Naive B cell (primary cell): ENCODE measurements around the gene TRPC4AP. TPM values are rescaled to one million over a fixed set of nuclear protein-coding genes. Genes with fewer than 3 reads are reported as not detected.
A peak's percentile ranks its signal among the peaks of the same experiment; 100 is the strongest.
"Not testable (repeated sequence)": the region's sequence is repeated elsewhere in the genome, so short reads cannot be mapped to it uniquely, and the experiment has no call there.

Experiments
- ATAC-seq, 2 donors: fragments of 150-1000 bp; cut with Tn5 transposase; 2 replicates each; pipeline ENCODE4 v1.10.0; 2021; ENCODE audit warnings: low read depth in 2 of 2, mild to moderate bottlenecking in 2 of 2, moderate library complexity in 2 of 2
- DNase-seq: peaks from one replicate; pipeline ENCODE4 v3.0.0; 2022
- H3K27ac Mint-ChIP-seq, 6 donors: one replicate each; pipeline ENCODE4 v1.8.0; 2020 to 2022; ENCODE audit warnings: mild to moderate bottlenecking in 6 of 6, mixed read lengths in 6 of 6, moderate library complexity in 5 of 6, inconsistent platforms in 2 of 6
- H3K27me3 Mint-ChIP-seq, 3 donors: one replicate each; pipeline ENCODE4 v1.8.0; 2021 to 2022; ENCODE audit warnings: mixed read lengths in 3 of 3, mild to moderate bottlenecking in 1 of 3
- H3K36me3 Mint-ChIP-seq, 2 donors: one replicate each; pipeline ENCODE4 v1.8.0; 2020 to 2022; ENCODE audit warnings: mixed read lengths in 2 of 2, inconsistent platforms in 1 of 2, mild to moderate bottlenecking in 1 of 2
- H3K4me1 Mint-ChIP-seq, 3 donors: one replicate each; pipeline ENCODE4 v1.8.0; 2020 to 2022; ENCODE audit warnings: mixed read lengths in 3 of 3, inconsistent platforms in 1 of 3, mild to moderate bottlenecking in 1 of 3, moderate library complexity in 1 of 3
- H3K4me3 Mint-ChIP-seq, 8 donors: one replicate each; pipeline ENCODE4 v1.8.0; 2020 to 2022; ENCODE audit warnings: mild to moderate bottlenecking in 8 of 8, mixed read lengths in 8 of 8, moderate library complexity in 8 of 8, inconsistent platforms in 2 of 8
- H3K9me3 Mint-ChIP-seq, 7 donors: one replicate each; pipeline ENCODE4 v1.8.0; 2020 to 2022; ENCODE audit warnings: mixed read lengths in 7 of 7, mild to moderate bottlenecking in 5 of 7, inconsistent platforms in 2 of 7, moderate library complexity in 1 of 7
- polyA plus RNA-seq, 6 donors: library from polyadenylated mRNA; unstranded; fragments of 300-500 nt; fragmentation: Illumina TruSeq; gene quantifications; one replicate each; pipeline ENCODE4 v1.2.3, GENCODE V29; 2021; ENCODE audit warnings: low read depth in 6 of 6

The TRPC4AP gene
- polyA plus RNA-seq, 6 donors from 2014 or later: 37.1 to 63.2 (median 51.2) TPM

DNA sequence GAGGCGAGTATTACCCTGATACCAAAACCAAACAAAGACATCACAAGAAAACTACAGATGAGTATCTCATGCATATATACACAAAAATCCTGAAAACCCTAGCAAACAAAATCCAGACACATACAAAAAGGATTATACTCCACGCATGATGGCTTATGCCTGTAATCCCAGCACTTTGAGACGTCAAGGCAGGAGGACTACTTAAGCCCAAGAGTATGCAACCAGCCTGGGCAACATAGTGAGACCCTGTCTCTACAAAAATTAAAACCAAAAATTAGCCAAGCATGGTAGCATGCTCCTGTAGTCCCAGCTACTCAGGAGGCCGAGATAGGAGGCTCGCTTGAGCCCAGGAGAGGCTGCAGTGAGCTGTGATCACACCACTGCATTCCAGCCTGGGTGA lies 32.4 kb downstream of the TRPC4AP start:
- peak overlapping the region in 1 of 6 donors; percentile 44 for H3K27ac Mint-ChIP-seq
- peaks cover 19 to 38% (median 37%) of the 10 kb centered on the region in 3 donors for H3K4me1 Mint-ChIP-seq
- no peak overlapping the region for H3K4me3 Mint-ChIP-seq
- no peak for ATAC-seq
- H3K36me3 Mint-ChIP-seq: peaks cover 0 to 5% of the 10 kb centered on the region in 2 donors
- H3K27me3 Mint-ChIP-seq: no peaks in the 10 kb centered on the region
- H3K9me3 Mint-ChIP-seq: no peaks in the 10 kb centered on the region
- DNase-seq: no peak

DNA sequence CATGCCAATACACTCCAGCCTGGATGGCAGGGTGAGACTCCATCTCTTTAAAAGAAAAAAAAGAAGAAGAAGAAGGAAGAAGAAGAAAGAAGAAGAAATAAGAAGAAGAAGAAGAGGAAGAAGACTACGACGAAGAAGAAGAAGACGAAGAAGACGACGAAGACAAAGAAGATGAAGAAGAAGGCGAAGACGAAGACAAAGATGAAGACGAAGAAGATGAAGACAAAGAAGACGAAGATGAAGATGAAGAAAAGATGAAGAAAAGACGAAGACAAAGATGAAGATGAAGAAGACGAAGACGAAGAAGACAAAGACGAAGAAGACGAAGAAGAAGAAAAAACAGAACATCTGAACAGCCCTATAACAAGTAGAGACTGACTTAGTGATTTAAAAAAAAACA lies 33.0 kb downstream of the TRPC4AP start:
- ATAC-seq: no peak
- no peak for DNase-seq
- H3K4me1 Mint-ChIP-seq: peaks cover 15 to 37% (median 34%) of the 10 kb centered on the region in 3 donors
- no peaks in the 10 kb centered on the region for H3K27me3 Mint-ChIP-seq
- H3K9me3 Mint-ChIP-seq: no peaks in the 10 kb centered on the region
- peak overlapping the region in 3 of 6 donors; percentile 32 to 71 (median 44) for H3K27ac Mint-ChIP-seq
- H3K36me3 Mint-ChIP-seq: peaks cover 5% of the 10 kb centered on the region in 2 donors
- peak overlapping the region in 1 of 8 donors; percentile 37 for H3K4me3 Mint-ChIP-seq

DNA sequence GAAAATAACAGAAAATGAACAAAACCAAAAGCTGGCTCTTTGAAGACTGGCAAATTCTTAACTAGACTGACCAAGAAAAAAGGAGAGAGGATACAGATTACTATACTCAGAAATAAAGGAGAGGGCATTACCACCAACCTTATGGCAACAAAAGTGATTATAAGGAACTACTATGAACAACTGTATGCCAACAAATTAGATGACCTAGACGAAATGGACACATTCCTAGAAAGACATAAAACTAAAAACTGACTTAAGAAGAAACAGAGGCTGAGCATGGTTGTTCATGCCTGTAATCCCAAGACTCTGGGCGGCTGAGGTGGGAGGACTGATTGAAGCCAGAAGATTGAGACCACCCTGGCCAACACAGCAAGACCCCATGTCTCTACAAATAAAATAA lies 33.5 kb downstream of the TRPC4AP start:
- H3K4me1 Mint-ChIP-seq: peaks cover 15 to 37% (median 34%) of the 10 kb centered on the region in 3 donors
- no peak overlapping the region for H3K4me3 Mint-ChIP-seq
- no peak for ATAC-seq
- H3K36me3 Mint-ChIP-seq: peaks cover 5 to 8% of the 10 kb centered on the region in 2 donors
- no peaks in the 10 kb centered on the region for H3K9me3 Mint-ChIP-seq
- no peak for DNase-seq
- H3K27ac Mint-ChIP-seq: peak overlapping the region in 1 of 6 donors; percentile 81
- no peaks in the 10 kb centered on the region for H3K27me3 Mint-ChIP-seq

DNA sequence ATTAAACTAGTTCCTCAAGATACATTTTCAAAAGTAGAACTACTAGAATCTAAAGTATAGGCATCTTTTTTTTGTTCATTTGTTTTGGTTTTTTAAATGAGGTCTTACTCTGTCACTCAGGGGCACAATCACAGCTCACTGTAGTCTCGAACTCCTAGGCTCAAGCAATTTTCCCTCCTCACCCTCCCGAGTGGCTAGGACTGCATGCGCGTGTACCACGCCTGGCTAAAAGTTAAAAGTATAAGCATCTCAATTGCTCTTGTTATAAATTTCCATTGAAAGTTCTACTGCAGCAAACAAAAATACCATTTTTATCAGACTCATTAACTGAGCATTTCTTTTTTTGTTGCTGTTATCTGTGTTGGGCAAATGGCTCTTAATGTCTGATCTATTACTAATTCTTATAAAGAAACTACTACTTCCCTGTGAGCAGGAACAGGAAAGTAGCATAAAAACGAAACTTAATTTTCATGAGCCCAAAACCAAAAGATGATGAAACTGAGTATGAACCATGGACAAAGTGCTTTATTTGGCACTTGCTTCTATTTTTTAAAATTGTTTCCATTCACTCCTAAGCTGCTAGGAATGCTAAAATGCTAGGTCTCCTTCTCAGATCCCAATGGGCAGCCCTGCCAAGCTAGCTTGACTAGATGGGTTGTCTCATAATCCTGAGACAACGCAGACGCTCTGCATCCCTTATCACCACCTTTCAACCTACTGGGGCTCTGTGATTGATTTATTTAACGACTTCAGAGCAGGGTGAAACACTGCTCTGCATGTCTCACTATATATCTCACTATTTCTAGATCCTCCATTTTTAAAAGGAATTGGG lies 36.9 kb downstream of the TRPC4AP start:
- Mint-ChIP-seq H3K9me3 (no peaks in the 10 kb centered on the region), H3K36me3 (peaks cover 5 to 8% of the 10 kb centered on the region in 2 donors)
- ATAC-seq: no peak

DNA sequence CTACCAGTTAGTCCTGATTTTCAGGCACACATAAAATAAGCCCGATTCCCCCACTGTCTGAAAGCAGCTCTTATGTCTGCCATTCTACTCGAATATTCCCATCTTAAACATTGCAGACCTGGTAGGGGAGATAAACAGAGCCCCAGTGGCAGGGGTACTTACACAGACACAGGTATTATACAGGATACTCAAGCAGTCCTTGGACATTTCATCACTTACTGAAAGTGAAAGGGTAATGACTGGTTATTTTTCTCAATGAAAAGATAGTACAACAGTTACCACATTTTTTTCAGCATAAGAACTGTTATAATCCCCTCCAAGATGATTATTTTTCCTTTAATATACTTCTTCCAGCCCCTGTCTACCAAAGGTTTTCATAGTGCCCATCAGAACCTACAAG lies 37.8 kb downstream of the TRPC4AP start:
- DNase-seq (no peak), ATAC-seq (no peak)
- Mint-ChIP-seq H3K9me3 (no peaks in the 10 kb centered on the region), H3K27me3 (no peaks in the 10 kb centered on the region), H3K27ac (peak overlapping the region in 2 of 6 donors; percentile 64 to 90), H3K4me1 (peaks cover 5 to 16% (median 10%) of the 10 kb centered on the region in 3 donors), H3K36me3 (peaks cover 4 to 8% of the 10 kb centered on the region in 2 donors), H3K4me3 (no peak overlapping the region)

More for the DNA sequence above, 36.9 kb downstream of the TRPC4AP start:
- H3K4me1 Mint-ChIP-seq: peaks cover 8 to 17% (median 15%) of the 10 kb centered on the region in 3 donors
- no peaks in the 10 kb centered on the region for H3K27me3 Mint-ChIP-seq
- peak overlapping the region in 1 of 8 donors; percentile 32 for H3K4me3 Mint-ChIP-seq
- no peak for DNase-seq
- H3K27ac Mint-ChIP-seq: peak overlapping the region in 4 of 6 donors; percentile 3 to 64 (median 49)

DNA sequence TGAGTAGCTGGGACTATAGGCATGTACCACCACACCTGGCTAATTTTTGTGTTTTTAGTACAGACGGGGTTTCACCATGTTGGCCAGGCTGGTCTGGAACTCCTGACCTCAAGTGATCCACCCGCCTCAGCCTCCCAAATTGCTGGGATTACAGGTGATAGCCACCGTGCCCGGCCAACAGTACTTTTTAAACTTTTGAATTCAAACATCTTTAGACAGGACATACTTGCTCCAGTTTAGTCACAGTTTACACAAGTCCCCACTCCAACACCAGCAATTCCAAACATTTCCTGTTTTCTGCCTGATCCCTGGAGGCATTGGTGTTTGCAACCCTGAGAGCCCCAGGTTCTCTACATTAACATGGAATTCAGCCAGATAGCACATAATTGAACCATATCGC lies 40.0 kb downstream of the TRPC4AP start:
- H3K9me3 Mint-ChIP-seq, DNase-seq, H3K27me3 Mint-ChIP-seq, ATAC-seq, H3K27ac Mint-ChIP-seq, H3K4me1 Mint-ChIP-seq: not testable (repeated sequence)
- peak overlapping the region in 1 of 8 donors; percentile 33 for H3K4me3 Mint-ChIP-seq
- H3K36me3 Mint-ChIP-seq: peaks cover 9 to 30% of the 10 kb centered on the region in 2 donors

DNA sequence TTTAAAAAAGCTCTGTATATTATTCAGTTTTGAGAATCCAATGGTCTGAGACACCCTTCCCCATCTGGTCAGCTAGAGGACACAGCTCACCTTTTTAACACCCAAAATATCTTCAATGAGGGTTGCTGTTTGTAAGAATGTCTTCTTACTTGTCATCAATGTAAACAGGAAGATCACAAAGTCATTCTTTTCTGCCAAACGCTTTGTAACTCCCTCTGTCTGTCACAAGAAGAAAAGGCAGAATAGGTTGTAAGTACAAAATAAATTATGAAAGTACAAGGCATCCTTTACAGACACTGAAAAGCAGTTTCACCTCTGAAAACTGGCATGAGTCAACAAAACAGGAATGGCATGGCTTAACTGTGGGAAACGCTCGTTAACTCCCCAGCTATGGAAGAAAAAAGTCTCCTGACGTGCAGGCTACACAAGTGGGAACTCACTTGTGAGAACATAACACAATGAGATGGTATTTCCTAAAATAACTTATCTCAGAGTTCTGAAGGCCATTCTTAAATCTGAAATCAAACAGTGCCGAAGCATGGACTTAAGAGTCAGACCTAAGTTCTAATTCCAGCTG lies 42.7 kb downstream of the TRPC4AP start:
- ATAC-seq (no peak), DNase-seq (no peak)
- Mint-ChIP-seq H3K27me3 (no peaks in the 10 kb centered on the region), H3K27ac (no peak overlapping the region), H3K4me1 (peaks cover 0 to 2% (median 0%) of the 10 kb centered on the region in 3 donors), H3K36me3 (peaks cover 13 to 36% of the 10 kb centered on the region in 2 donors), H3K4me3 (no peak overlapping the region), H3K9me3 (no peaks in the 10 kb centered on the region)

DNA sequence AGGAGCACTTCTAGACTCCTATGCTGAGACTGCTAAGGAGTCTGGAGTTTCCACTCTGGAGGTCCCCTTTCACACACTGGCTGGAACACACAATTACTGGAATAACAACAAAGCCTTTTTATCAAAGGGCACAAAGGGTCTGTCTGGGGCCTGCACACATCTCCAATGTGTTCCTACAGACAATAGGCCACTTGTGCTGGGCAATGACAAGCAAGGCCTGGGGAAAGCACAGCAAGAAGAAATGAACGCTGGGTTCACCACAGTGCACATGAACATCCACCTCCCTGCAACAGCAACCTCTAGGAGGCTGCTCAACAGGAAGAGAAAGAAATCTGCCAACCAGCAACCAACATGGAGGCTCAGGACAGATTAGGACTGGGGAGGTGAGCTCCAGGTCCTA lies 43.9 kb downstream of the TRPC4AP start:
- ATAC-seq: no peak
- peaks cover 17 to 30% of the 10 kb centered on the region in 2 donors for H3K36me3 Mint-ChIP-seq
- H3K4me1 Mint-ChIP-seq: peaks cover 0 to 2% (median 0%) of the 10 kb centered on the region in 3 donors
- H3K27ac Mint-ChIP-seq: no peak overlapping the region
- H3K4me3 Mint-ChIP-seq: no peak overlapping the region
- H3K9me3 Mint-ChIP-seq: no peaks in the 10 kb centered on the region
- DNase-seq: no peak
- no peaks in the 10 kb centered on the region for H3K27me3 Mint-ChIP-seq

DNA sequence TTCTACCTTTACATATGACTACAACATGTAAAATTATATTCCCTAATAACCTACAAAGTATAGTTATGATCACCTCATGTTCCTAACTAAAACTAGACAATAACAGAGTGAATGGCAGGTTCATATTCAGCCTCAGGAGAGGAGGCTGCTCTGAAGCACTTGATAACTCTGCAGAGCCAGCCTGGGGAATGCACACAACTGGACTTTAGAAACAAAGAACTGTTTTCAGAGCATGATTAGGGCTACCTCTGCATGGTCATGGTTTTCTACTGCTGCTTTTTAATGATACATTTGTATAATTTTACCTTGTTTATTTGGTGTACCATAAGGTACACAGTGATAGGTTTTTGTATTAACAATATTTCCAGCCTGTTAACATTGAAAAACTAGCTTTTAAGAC lies 50.3 kb downstream of the TRPC4AP start:
- no peak overlapping the region for H3K27ac Mint-ChIP-seq
- H3K36me3 Mint-ChIP-seq: peaks cover 8 to 12% of the 10 kb centered on the region in 2 donors
- no peak for ATAC-seq
- DNase-seq: no peak
- peaks cover 0 to 5% (median 2%) of the 10 kb centered on the region in 3 donors for H3K4me1 Mint-ChIP-seq
- H3K27me3 Mint-ChIP-seq: no peaks in the 10 kb centered on the region
- H3K9me3 Mint-ChIP-seq: no peaks in the 10 kb centered on the region
- no peak overlapping the region for H3K4me3 Mint-ChIP-seq

DNA sequence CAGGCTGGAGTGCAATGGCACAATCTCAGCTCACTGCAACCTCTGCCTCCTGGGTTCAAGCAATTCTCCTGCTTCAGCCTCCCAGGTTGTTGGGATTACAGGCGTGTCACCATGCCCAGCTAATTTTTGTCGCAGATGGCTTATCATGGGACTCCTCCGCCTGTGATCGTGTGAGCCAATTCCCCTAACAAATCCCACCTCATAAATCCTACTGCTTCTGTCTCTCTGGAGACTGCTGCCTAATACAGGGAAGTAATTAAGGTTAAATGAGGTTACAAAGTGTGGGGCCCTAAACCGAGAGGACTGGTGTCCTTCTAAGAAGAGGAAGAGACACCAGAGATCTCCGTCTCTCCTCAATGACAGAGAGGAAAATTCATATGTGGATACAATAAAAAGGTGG lies 52.0 kb downstream of the TRPC4AP start:
- peak overlapping the region in 2 of 6 donors; percentile 35 to 37 for H3K27ac Mint-ChIP-seq
- H3K36me3 Mint-ChIP-seq: peaks cover 0 to 12% of the 10 kb centered on the region in 2 donors
- H3K4me1 Mint-ChIP-seq: peaks cover 0 to 5% (median 0%) of the 10 kb centered on the region in 3 donors

DNA sequence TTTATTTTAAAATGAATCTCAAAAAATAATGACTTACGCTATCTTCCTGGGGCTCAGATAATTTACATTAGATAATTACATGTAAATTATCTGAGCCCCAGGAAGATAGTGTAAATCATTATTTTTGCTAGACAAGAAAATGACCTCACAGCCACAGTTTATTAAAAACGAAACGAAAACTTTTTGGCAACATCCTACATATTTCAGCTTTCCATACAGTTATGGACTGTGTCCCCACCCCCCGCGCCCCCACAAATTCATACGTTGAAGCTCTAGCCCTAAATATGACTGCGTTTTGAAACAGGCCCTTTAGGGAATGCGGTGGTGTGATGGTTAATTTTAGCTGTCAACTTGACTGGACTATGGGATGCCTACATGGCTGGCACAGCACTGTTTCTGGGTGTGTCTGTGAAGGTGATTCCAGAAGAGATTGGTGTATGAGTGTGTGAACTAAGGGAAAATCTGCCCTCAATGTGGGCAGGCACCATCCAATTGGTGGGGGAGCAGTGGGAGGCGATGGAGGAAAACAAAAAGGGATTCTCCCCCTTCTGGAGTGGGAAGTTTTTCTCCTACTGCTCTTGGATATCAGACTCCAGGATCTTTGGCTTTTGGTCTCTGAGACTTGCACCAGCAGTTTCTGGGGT lies 52.6 kb downstream of the TRPC4AP start:
- Mint-ChIP-seq H3K9me3 (no peaks in the 10 kb centered on the region), H3K4me1 (peaks cover 0 to 5% (median 0%) of the 10 kb centered on the region in 3 donors), H3K36me3 (peaks cover 0 to 15% of the 10 kb centered on the region in 2 donors), H3K4me3 (no peak overlapping the region), H3K27me3 (no peaks in the 10 kb centered on the region), H3K27ac (peak overlapping the region in 2 of 6 donors; percentile 3 to 8)
- DNase-seq: no peak
- no peak for ATAC-seq

More for the DNA sequence above, 52.0 kb downstream of the TRPC4AP start:
- no peaks in the 10 kb centered on the region for H3K9me3 Mint-ChIP-seq
- peak overlapping the region in 1 of 8 donors; percentile 17 for H3K4me3 Mint-ChIP-seq
- DNase-seq (no peak), ATAC-seq (no peak)
- no peaks in the 10 kb centered on the region for H3K27me3 Mint-ChIP-seq

DNA sequence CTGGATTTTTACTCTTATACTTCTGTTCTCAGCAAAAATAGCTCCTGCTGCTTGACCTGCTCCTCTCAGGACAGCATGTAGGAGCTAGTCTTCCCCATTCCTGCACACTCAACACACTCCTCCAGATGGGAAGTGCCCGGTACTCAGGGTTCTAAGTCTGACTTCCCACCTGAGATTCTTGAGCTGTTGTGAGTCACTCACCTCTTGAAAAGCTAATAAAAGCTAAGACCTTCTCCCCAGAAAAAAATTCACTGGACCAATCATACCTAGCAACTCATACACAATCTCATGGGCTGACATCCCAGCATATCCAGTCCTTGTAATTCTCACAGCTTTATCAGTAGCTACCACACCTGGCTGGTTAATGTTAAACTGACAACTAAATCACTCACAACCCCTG lies 53.5 kb downstream of the TRPC4AP start:
- H3K4me1 Mint-ChIP-seq: peaks cover 0 to 5% (median 0%) of the 10 kb centered on the region in 3 donors
- H3K27me3 Mint-ChIP-seq: no peaks in the 10 kb centered on the region
- peak overlapping the region in 3 of 6 donors; percentile 8 to 74 (median 36) for H3K27ac Mint-ChIP-seq
- DNase-seq: no peak
- peaks cover 0 to 12% of the 10 kb centered on the region in 2 donors for H3K36me3 Mint-ChIP-seq
- no peaks in the 10 kb centered on the region for H3K9me3 Mint-ChIP-seq
- ATAC-seq: no peak
- H3K4me3 Mint-ChIP-seq: no peak overlapping the region

DNA sequence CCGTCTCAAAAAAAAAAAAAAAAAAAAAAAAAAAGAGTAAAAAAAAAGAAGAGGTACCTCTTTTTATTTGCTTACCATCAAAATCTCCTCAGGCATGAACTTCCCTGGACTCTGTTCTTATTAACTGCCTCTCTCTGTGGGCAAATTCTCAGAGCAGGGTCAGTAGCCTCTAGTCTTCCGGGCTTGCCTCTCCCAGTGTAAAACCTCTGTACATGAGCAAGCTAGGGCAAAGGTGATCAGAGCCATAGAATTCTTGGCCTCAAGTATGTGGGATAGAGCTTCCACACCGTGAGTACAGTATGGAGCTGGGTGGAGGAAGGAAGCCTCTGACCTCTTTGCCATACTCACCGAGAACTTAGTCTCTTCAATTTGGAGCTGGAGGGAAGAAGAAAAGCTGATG lies 58.5 kb downstream of the TRPC4AP start:
- ATAC-seq (no peak), DNase-seq (no peak)
- no peaks in the 10 kb centered on the region for H3K27me3 Mint-ChIP-seq
- peaks cover 13 to 17% of the 10 kb centered on the region in 2 donors for H3K36me3 Mint-ChIP-seq
- H3K4me3 Mint-ChIP-seq: no peak overlapping the region
- peaks cover 0 to 1% (median 0%) of the 10 kb centered on the region in 3 donors for H3K4me1 Mint-ChIP-seq
- H3K27ac Mint-ChIP-seq: peak overlapping the region in 1 of 6 donors; percentile 57
- no peaks in the 10 kb centered on the region for H3K9me3 Mint-ChIP-seq
